ENCODE measurements around the gene ST6GALNAC4.
"Not testable (repeated sequence)": the region's sequence is repeated elsewhere in the genome, so short reads cannot be mapped to it uniquely, and the experiment has no call there.

ST6GALNAC4 gene

DNA sequence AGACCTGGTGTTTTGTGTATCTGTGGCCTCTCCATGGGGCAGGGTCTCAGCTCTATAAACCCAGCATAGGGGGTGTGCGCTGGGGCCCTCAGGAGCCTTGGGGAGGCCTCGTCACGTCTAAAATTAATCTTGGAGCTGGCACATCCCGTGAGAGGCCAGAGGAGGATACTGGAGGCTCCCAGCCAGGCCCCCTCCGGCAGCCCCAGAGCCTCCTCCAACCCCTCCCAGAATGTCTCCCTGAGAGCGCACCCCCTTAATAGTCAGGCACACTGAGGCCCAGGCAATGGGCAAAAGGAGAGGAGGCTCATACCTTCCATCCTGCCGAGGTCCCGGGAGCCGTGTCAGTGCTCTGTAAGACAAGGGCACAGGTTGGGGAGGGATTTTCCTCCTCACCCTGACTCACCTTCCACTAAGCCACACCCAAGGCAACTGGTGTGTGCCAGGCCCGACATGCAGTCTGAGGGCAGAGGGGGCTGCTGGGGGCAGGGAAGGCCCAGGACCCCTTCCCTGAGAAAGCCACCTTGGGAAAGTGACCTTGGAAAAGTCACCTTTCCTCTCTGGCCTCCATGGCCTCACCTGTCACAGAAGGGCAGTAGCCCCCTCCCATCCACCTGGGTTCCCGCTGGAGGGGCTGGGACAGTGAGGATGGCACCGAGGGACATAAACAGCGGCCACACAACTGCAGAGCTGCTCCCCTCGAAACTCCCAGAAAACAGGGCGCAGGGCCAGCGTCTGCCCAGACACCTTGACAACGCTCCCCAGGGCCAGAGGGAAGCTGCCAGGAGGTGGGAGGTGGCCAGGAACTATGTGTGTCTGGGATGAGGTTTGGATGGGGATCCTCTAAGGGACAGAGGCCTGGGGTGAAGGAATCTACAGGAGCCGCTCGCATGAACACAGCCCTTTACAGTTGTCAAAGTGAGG, 42.3 kb downstream of the ST6GALNAC4 start:
- no peak for FAIRE-seq

GRCh38 chr9:127873886-127874285, 43.0 kb downstream of the ST6GALNAC4 start:
- DNase-seq (ENCODE audit: insufficient read length, low spot score) (no peak), FAIRE-seq (no peak)

More for the DNA sequence above, 42.3 kb downstream of the ST6GALNAC4 start:
- no peak for DNase-seq (ENCODE audit: insufficient read length, low spot score)

- DNase-seq (ENCODE audit: insufficient read length, low spot score) (no peak), FAIRE-seq (no peak)
Measured at GRCh38 chr9:127873223-127873691, 43.6 kb downstream of the ST6GALNAC4 start.

DNA sequence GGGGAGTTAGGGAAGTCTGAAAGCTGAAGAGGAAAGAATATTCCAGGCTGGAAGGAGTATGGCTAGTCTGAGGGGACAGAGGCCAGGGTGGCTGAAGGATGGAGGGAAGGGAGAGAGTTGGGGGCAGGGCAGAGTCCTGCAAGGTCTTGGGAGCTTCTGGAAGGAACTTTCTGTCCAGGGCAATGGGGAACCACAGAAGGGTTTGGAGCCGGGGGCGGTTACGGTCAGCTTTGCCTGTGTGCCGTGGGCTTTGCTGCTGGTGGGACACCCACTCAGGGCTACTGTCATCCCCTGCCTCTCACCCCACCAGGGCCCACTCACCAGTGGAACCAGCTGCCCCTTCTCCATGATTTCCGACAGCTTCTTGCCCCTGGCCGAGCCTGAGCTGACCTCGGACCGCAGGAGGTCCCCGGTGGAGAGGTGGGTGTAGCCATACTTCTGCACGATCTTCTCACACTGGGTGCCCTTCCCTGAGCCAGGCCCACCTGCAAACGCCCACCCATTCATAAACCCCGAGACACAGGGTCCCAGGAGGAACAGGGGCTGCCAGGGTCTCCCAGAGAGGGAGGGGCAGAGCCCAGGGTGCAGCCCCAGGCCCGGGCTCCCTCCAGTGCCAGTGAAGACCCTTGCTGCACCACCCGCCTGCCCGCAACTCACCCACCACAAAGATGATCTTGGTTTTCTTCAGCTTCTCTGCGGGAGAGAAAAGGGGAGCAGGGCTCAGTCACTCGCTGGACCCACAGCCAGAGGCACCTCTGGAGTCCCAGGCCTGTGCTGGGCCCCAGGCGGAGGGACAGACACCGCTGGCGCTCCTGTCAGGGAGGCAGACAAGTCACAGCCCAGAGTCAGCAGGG, 44.2 kb downstream of the ST6GALNAC4 start:
- no peak for FAIRE-seq

GRCh38 chr9:127871531-127871930, 45.3 kb downstream of the ST6GALNAC4 start:
- no peak for FAIRE-seq
- DNase-seq (ENCODE audit: insufficient read length, low spot score): no peak

More for the DNA sequence above, 44.2 kb downstream of the ST6GALNAC4 start:
- DNase-seq (ENCODE audit: insufficient read length, low spot score): no peak

GRCh38 chr9:127870887-127871286, 46.0 kb downstream of the ST6GALNAC4 start:
- FAIRE-seq (no peak), DNase-seq (ENCODE audit: insufficient read length, low spot score) (no peak)

GRCh38 chr9:127870153-127870491, 46.7 kb downstream of the ST6GALNAC4 start:
- DNase-seq (ENCODE audit: insufficient read length, low spot score); FAIRE-seq: not testable (repeated sequence)

GRCh38 chr9:127869310-127870152, 47.3 kb downstream of the ST6GALNAC4 start:
- DNase-seq (ENCODE audit: insufficient read length, low spot score): peak; percentile 98
- peak; percentile 95 for FAIRE-seq

- DNase-seq (ENCODE audit: insufficient read length, low spot score) (no peak), FAIRE-seq (no peak)
Measured at GRCh38 chr9:127868278-127868902, 48.5 kb downstream of the ST6GALNAC4 start.

- no peak for DNase-seq (ENCODE audit: insufficient read length, low spot score)
- FAIRE-seq: no peak
Measured at GRCh38 chr9:127867356-127868277, 49.2 kb downstream of the ST6GALNAC4 start.

DNA sequence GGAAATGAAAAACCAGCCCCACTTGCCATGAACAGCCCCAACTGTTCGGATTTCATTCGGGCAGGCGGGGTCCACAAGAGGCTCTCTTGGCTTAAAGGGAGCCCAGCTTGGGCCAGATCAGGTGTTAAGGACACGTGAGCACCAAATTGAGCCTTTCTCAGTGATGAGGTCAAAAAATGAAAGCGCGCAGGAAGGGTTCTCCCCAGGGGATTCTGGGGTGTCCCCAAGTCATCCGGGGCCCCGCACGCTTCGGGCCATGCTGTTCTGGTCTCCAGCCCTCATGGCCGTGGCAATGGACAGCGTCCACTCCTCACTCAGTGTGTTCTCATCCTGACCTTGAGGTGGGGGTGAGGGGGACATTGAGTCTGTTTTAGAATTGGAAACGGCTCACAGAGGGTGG, 50.3 kb downstream of the ST6GALNAC4 start:
- FAIRE-seq (no peak), DNase-seq (ENCODE audit: insufficient read length, low spot score) (no peak)

GRCh38 chr9:127865645-127866464, 51.0 kb downstream of the ST6GALNAC4 start:
- FAIRE-seq (peak; percentile 14), DNase-seq (ENCODE audit: insufficient read length, low spot score) (no peak)

- DNase-seq (ENCODE audit: insufficient read length, low spot score) (no peak), FAIRE-seq (no peak)
Measured at GRCh38 chr9:127863191-127863621, 53.6 kb downstream of the ST6GALNAC4 start.

DNA sequence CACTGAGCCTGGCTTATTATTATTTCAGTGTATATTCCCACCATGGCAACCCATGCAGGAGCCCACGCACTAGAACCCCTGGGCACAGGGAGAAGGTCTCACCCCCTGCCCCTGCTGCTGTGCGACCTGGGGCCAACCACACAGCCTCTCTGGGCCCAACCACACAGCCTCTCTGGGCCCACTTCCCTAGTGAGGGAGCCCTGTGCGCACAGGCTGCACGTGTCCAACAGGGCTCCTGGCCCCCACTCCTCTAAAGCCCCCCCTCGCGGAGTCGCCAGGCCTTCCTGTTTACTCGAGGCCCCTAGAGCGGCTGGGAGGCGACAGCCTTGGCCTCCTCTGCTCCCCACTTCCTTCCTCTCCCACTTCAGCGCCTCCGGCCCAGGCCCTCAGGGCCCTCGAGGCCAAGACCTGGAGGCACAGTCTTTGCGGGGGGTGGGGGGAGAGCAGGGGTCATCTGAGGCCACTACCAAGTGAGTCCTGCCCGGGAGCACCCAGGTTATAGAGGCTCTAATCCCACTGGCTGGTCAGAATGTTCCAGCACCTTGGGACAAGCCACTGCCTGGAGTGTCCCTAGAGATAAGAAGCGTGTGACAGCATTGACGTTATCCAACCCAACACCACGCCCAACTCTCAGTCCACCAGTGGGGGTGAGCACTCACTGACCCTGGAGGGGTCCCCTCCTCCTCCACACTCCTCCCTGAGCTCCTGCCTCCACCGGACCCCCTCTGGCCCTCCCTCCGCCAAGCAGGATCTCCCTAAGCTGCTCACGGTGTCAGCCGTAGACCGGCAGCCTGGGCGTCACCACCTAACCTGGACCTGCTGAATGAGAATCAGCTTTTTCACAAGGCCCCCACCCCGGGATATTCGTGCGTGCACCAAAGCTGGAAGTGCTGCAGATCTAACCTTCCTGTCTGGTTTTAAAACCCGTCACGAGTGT, 54.5 kb downstream of the ST6GALNAC4 start:
- DNase-seq (ENCODE audit: insufficient read length, low spot score): no peak
- no peak for FAIRE-seq

- DNase-seq (ENCODE audit: insufficient read length, low spot score) (no peak), FAIRE-seq (no peak)
Measured at GRCh38 chr9:127860779-127861178, 56.1 kb downstream of the ST6GALNAC4 start.

DNA sequence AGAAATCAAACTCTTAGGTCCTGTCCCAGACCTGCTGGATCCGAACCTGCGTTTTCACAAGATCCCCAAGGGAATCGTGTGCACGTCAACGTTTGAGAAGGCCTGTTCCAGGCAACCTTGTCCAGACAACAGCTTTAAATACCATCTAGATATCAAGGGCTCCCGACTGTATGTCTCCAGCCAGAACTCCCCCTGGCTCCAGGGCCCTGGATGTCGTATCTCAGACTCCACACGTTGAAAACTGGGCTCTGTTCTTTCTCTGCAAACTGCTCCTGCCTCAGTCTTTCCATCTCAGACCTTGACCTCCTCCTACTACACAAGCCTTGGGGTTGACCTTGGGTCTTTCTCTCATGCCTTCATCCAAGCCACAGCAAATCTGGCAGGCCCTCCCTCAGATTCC, 56.6 kb downstream of the ST6GALNAC4 start:
- no peak for FAIRE-seq
- DNase-seq (ENCODE audit: insufficient read length, low spot score): no peak

DNA sequence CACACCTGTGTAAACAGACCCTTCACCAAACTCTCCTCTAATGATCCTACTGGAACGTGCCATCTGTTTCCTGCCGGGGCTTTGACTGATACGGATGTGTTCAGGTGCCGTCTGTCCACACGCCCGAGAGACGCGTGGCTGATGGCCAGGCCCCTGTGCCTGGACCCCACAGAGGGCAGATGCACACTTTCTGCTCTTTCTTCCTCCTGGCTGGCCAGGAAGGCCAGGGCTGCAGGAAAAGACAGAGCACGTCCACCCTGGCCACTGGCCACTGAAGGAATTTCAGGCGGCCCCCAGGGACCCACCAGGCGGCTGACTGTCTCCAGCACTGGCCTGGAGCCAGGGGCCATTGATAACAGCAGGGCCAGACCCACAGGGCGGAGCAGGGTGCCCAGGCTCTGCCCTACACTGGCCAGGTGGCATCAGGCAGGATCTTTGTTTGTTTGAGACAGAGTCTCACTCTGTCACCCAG, 58.8 kb downstream of the ST6GALNAC4 start:
- no peak for DNase-seq (ENCODE audit: insufficient read length, low spot score)
- FAIRE-seq: no peak

Measured in GM19239 (cell line).